NCI-H1048 (cell line): ENCODE measurements around the gene FAM9C.
"Not testable (repeated sequence)": the region's sequence is repeated elsewhere in the genome, so short reads cannot be mapped to it uniquely, and the experiment has no call there.

Experiments
- DNase-seq: peaks from one replicate; lab custom pipeline; 2025; lab: John Stamatoyannopoulos, UW

Gene FAM9C

GRCh38 chrX:13076176-13076961 lies 31.9 kb upstream of the FAM9C start:
- no peak for DNase-seq

GRCh38 chrX:13074297-13075262 lies 30.2 kb upstream of the FAM9C start:
- no peak for DNase-seq

GRCh38 chrX:13069771-13070416 lies 25.5 kb upstream of the FAM9C start:
- no peak for DNase-seq

- no peak for DNase-seq
These were observed 24.2 kb upstream of the FAM9C start for GRCh38 chrX:13068651-13069050.

GRCh38 chrX:13067773-13068172 lies 23.4 kb upstream of the FAM9C start:
- DNase-seq: no peak

GRCh38 chrX:13066391-13066790 lies 22.0 kb upstream of the FAM9C start:
- no peak for DNase-seq

- DNase-seq: no peak
These were observed 20.3 kb upstream of the FAM9C start for GRCh38 chrX:13064599-13065143.

- DNase-seq: not testable (repeated sequence)
These were observed 18.7 kb upstream of the FAM9C start for GRCh38 chrX:13063124-13063523.

- DNase-seq: not testable (repeated sequence)
These were observed 17.9 kb upstream of the FAM9C start for GRCh38 chrX:13062331-13062730.

GRCh38 chrX:13061215-13061708 lies 16.8 kb upstream of the FAM9C start:
- DNase-seq: not testable (repeated sequence)

- no peak for DNase-seq
These were observed 15.4 kb upstream of the FAM9C start for GRCh38 chrX:13059637-13060499.

- no peak for DNase-seq
These were observed 11.1 kb upstream of the FAM9C start for GRCh38 chrX:13055486-13055885.

- no peak for DNase-seq
These were observed 8.8 kb upstream of the FAM9C start for GRCh38 chrX:13053171-13053570.

- DNase-seq: no peak
These were observed 7.2 kb upstream of the FAM9C start for GRCh38 chrX:13051529-13052172.

- no peak for DNase-seq
These were observed 6.7 kb upstream of the FAM9C start for GRCh38 chrX:13051167-13051528.

GRCh38 chrX:13050151-13050550 lies 5.7 kb upstream of the FAM9C start:
- DNase-seq: no peak

GRCh38 chrX:13048280-13048679 lies 3.9 kb upstream of the FAM9C start:
- no peak for DNase-seq

GRCh38 chrX:13047759-13048158 lies 3.3 kb upstream of the FAM9C start:
- no peak for DNase-seq

GRCh38 chrX:13046141-13046855 lies 1.9 kb upstream of the FAM9C start:
- no peak for DNase-seq

- DNase-seq: no peak
These were observed 482 bp downstream of the FAM9C start for GRCh38 chrX:13043938-13044337.
